IPS-11a (cell line): ENCODE measurements around the gene GJA1.
A peak's percentile ranks its signal among the peaks of the same experiment; 100 is the strongest.
"Not testable (repeated sequence)": the region's sequence is repeated elsewhere in the genome, so short reads cannot be mapped to it uniquely, and the experiment has no call there.

Experiments
- H3K4me3 ChIP-seq: one replicate; pipeline ENCODE4 v1.5.1; 2013; ENCODE audit warnings: low read depth, low read length, control low read depth

GJA1 gene

DNA sequence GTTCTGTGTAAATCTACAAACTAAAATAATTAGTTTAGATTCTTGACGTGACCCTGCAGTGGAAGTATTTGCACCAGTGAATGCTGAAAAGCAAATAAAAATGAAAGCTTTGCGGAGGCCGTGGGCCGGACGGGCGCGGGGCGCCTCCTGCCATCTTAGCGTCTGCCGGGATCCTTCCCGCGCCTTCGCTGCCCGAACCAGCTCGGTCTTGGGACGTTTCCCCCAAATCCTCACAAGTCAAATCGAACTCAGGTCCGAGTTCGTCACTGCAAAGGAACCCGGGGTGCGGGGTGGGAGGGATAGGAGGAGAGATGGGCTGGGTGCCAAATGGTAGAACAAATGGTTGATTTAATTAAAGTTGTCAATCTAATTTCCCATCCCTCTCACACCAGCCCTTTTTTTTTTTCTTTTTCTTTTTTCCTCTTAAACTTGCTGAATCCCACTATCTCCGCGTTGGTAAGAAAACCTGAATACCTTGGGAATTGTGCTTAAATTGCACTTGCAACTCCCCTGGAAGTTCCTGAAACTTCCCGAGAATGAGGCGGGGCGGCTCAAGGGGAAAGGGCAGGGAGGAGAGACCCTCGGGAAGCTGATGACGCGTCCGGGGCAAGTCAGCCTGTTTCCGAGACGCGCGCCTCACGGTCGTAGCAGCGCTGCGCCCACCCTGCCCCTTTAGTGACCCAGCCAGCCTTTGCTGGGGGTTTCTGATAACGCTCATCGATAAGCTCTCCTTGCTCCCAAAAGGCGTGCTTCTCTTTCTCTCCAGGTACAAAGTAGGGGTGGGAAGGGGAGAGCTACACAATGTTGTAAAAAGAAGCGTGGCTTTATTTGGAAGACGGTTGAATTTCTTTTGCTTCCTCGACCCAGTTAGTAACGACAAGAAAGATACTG, 1.8 kb downstream of the GJA1 start:
- H3K4me3 ChIP-seq, result peak overlapping the region; percentile 96

- peak overlapping the region; percentile 96 for H3K4me3 ChIP-seq
These were observed 2.6 kb downstream of the GJA1 start for GRCh38 chr6:121437851-121438651.

- peak overlapping the region; percentile 96 for H3K4me3 ChIP-seq
These were observed 3.4 kb downstream of the GJA1 start for GRCh38 chr6:121438869-121439268.

DNA sequence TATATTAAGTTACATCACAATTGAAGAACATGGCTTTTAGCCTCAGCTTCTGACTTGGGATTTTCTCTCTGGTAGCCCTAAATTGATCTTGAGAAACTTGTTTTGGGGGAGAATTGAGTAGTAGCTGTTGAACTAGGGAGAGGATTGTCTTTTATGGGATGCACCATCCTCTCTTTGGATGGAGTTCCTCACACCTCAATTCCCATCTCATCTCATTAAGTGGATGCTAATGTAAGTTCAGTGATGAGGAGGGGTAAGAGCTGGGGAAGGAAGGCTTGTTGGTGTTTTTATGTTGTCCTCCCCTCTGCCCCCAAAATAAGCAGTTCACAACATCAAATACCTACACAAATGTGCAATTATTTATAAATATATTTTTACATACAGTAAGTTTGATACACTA, 4.0 kb downstream of the GJA1 start:
- H3K4me3 ChIP-seq, result peak overlapping the region; percentile 96

DNA sequence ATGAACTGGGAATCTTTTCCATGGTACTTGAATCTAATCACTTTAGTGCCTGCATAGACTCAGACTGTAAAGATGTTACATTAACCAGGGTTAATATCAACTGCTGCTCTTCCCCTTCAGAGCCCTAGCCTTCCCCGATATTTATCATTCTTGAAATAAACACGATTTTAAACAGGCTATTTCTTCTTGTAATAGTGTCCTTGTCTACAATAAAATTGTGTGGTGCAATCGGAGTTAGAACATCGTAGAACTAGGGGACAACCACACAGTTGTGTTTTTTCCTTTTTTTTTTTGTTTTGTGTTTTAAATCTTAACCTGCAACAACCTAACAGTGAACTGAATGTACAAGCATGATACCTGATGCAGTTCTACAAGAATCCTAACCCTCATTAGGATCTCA, 4.5 kb downstream of the GJA1 start:
- peak overlapping the region; percentile 6 for H3K4me3 ChIP-seq

- no peak overlapping the region for H3K4me3 ChIP-seq
These were observed 6.0 kb downstream of the GJA1 start for GRCh38 chr6:121441477-121441876.

GRCh38 chr6:121442576-121442975, 7.1 kb downstream of the GJA1 start:
- H3K4me3 ChIP-seq, result no peak overlapping the region

DNA sequence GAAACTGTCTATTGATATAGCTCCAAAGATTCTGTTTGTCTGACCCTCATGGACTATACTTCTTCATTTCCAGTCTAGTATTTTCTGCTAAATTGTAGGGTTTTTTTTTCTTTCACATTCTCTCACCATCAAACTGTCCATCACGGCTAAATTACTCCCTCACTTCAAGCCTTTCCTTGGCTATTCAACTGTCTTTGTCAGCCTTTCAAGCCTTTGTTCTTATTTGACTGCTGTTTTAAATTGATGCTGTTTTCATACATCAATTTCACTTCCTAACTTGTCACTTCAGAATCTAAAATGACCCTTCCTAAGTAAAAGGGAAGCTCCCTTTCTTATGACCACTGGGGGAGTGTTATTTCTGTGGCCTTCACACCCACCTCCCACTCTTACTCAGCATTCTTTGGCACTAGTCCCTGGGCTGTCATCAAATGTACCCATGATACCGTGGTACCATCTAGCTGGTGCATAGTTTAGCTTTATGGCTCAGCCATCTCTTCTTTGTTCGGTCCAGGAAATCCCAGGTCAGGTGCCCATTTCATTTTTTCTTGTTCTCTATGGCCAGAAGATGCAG, 8.6 kb downstream of the GJA1 start:
- H3K4me3 ChIP-seq, result no peak overlapping the region

GRCh38 chr6:121446705-121447104, 11.3 kb downstream of the GJA1 start:
- H3K4me3 ChIP-seq, result not testable (repeated sequence)

- not testable (repeated sequence) for H3K4me3 ChIP-seq
These were observed 12.3 kb downstream of the GJA1 start for GRCh38 chr6:121447746-121448145.

- H3K4me3 ChIP-seq, result not testable (repeated sequence)
These were observed 13.1 kb downstream of the GJA1 start for GRCh38 chr6:121448528-121448927.

GRCh38 chr6:121449331-121449730, 13.9 kb downstream of the GJA1 start:
- H3K4me3 ChIP-seq, result no peak overlapping the region

GRCh38 chr6:121450242-121450641, 14.8 kb downstream of the GJA1 start:
- H3K4me3 ChIP-seq, result no peak overlapping the region

DNA sequence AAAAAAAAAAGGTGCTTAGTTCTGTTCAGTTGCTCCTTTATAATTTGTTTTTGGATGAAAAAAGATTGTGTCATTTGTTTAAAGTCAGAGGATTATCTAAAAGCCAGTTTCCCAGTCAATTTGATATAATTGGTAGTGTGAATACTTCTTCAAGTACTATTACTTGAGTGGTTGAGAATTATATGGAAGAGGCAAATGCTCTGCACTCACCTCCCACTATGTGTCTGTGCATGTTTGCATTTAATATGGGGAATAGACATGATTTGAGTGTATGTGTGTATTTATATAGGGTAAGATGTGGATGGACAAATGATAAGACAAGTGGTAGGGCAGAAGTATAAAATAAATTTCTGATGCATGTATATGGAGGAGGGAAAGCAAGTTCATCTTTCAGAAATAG, 15.8 kb downstream of the GJA1 start:
- no peak overlapping the region for H3K4me3 ChIP-seq

DNA sequence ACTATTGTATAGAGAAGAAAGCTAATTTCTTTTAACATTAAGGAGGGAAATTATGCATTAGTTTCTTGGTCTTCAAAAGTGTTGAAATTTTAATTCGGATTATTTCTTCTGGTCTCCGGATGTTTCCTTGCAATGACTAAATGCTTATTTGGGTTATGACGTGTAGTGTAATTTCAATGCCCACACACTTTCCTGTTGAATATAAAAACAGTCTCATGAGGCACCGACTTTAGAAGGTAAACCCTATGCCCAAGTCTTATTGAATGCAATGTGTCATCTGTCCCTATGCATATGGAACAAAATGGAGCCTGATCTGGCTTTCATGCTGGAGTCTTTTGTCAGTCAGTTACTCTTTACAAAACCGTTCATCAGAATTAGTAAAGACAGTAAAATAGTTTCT, 17.7 kb downstream of the GJA1 start:
- no peak overlapping the region for H3K4me3 ChIP-seq

DNA sequence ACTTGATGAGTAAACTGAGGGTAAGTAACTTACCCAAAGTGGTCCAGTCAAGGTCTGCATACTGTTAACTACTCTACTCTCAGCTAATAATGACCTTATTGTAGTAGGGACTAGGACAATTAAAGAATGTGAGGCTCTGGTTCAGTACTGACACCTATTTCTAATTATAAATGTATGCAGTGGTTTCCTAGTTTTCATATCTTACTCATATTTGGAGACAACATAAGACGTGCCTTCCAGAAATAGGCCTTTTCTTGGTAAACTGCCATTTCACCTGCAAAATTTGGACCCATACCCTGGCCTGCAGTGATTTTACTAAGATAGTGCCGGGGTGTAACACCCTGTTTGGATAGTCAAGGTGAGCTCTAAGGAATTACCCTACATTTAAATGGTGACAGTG, 24.7 kb downstream of the GJA1 start:
- no peak overlapping the region for H3K4me3 ChIP-seq

DNA sequence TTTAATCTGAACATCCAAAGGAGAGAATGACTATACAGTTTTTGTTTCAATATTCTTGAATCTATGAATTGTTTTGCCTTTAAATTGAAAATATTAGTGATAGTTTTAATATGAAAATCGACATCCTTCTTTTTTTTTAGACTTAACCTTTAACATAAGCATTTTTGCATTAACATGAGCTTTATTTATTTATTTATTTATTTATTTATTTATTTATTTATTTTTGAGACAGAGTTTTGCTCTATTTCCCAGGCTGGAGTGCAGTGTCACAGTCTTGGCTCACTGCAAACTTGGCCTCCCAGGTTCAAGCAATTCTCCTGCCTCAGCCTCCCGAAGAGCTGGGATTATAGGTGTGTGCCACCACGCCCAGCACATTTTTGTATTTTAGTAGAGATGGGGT, 27.6 kb downstream of the GJA1 start:
- no peak overlapping the region for H3K4me3 ChIP-seq

DNA sequence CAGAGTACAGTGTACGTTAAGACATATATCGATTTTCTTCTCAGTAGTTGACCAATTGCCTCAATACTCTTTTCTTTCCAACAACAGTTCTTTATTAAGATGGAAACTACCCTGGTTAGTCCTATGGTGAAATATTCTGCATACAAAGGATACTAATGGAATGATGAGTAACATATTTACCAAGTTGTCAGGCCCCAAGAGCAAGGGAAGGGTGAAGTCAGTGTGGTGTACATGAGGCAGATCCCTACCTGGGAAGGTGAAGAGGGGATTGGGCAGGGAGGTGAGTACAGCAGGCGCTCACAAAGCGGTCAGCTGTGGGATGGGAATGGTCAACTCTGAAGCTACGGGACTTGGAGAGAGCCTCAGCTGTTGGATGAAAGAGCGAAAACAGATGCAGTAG, 29.7 kb downstream of the GJA1 start:
- H3K4me3 ChIP-seq, result no peak overlapping the region

DNA sequence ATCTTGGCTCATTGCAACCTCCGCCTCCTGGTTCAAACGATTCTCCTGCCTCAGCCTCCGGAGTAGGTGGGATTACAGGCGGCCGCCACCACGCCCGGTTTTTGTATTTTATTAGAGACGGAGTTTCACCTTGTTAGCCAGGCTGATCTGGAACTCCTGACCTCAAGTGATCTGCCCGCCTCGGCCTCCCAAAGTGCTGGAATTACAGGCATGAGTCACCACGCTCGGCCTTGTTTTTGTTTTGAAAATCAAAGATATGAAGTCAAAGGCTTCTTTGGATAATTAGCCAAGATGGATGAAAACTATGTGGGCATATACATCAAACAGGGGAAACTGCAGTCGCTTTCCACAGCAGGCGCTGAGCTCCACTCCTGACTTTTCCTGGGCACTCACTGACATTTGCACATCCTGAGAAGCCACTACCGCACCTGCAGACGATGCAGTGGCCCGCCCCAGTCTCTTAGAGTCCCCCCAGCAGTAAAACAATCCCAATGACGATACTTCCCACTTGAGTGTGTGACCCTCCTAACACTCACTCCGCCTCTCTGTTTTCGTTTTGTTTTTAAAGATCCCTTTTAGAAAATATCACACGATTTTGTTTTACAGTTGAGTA, 44.1 kb downstream of the GJA1 start:
- H3K4me3 ChIP-seq, result no peak overlapping the region

DNA sequence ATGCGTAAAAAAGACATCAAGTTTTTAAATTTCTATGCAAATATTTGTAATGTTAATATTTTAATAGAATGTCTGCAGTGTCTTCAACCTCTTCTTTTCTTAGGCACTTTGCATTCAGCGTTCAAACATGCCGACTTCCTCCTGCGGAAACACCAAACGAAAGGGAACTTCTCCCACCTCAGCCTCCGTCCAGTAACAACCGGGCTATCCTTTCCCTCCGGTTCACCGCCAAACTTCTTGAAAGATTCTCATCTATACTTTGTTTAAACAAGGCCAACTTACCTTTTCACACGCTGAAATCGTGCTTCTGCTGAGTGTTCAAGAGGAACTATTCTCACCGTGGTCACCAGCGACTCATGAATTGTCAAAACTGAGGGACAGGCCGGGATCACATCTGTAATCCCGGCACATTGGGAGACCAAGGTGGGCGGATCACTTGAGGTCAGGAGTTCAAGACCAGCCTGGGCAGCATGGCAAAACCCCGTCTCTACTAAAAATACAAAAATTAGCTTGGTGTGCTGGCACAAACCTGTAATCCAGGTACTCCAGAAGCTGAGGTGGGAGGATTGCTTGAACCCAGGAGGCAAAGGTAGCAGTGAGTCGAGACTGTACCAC, 44.8 kb downstream of the GJA1 start:
- H3K4me3 ChIP-seq, result no peak overlapping the region
